AG04450 (cell line): ENCODE results near the gene ACSL1. TPM values are rescaled to one million over a fixed set of nuclear protein-coding genes. Genes with fewer than 3 reads are reported as not detected.

Experiments used
- CTCF ChIA-PET: fragments of 300-600, 350-600 bp; formaldehyde crosslinking; extraction: SDS; loops from one replicate; lab custom pipeline; 2022; ENCODE audit warnings: antibody characterized with exemption, inconsistent platforms; lab: Charles Lee
- POLR2A ChIA-PET: fragments of 350-600 bp; formaldehyde crosslinking; extraction: SDS; loops from one replicate; lab custom pipeline; 2021; ENCODE audit warnings: antibody characterized with exemption, inconsistent platforms; lab: Yijun Ruan, JAX
- DNase-seq: peaks from one replicate; pipeline ENCODE4 v3.0.0-alpha.2; 2011; ENCODE audit warnings: low read depth, low spot score
- H3K27ac ChIP-seq: one replicate; pipeline ENCODE4 v1.5.1; 2012; ENCODE audit warnings: low read depth, low read length, control low read depth
- H3K27me3 ChIP-seq: one replicate; pipeline ENCODE4 v1.6.0; 2012; ENCODE audit warnings: low read length; ENCODE audit not compliant: control insufficient read depth, insufficient read depth
- H3K4me3 ChIP-seq: 2 replicates; pipeline ENCODE4 v1.5.1; 2011; ENCODE audit warnings: mild to moderate bottlenecking, low read depth, low read length, control low read depth
- H3K9me3 ChIP-seq: 2 replicates; pipeline ENCODE4 v1.5.1; 2012; ENCODE audit warnings: low read length; ENCODE audit not compliant: control insufficient read depth, insufficient read depth
- polyA plus RNA-seq: library from polyadenylated mRNA; depleted of rRNA; stranded (reverse); fragments of >200 nt; gene quantifications from 2 replicates; pipeline ENCODE4 v1.2.3, GENCODE V29; 2011
- TF ChIP-seq, protein P1 (sequence below): IDR thresholded peaks from 2 replicates; pipeline ENCODE4 v1.5.1; 2011; ENCODE audit warnings: low read depth, low read length, control low read depth, inconsistent platforms

The ACSL1 gene
- polyA plus RNA-seq, 1 experiment, result 23.9 TPM

DNA sequence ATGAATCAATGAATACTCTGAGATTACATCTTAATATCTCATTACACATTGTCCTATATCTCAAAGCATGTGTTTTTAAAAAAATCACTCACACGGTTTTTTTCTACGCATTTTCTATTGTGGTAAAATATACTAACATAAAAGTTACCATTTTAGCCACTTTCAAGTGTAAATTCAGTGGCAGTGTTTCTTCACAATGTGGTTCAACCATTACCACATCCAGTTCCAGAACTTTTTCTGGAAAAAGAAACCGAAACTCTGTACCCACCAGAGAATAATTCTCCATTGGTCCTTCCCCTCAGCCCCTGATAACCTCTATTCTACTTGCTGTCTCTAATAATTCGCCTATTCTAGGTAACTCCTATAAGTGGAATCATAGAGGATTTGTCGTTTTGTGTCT is 35.3 kb upstream of the ACSL1 start:
- no peak overlapping the region for H3K4me3 ChIP-seq
- TF ChIP-seq, protein P1, sequence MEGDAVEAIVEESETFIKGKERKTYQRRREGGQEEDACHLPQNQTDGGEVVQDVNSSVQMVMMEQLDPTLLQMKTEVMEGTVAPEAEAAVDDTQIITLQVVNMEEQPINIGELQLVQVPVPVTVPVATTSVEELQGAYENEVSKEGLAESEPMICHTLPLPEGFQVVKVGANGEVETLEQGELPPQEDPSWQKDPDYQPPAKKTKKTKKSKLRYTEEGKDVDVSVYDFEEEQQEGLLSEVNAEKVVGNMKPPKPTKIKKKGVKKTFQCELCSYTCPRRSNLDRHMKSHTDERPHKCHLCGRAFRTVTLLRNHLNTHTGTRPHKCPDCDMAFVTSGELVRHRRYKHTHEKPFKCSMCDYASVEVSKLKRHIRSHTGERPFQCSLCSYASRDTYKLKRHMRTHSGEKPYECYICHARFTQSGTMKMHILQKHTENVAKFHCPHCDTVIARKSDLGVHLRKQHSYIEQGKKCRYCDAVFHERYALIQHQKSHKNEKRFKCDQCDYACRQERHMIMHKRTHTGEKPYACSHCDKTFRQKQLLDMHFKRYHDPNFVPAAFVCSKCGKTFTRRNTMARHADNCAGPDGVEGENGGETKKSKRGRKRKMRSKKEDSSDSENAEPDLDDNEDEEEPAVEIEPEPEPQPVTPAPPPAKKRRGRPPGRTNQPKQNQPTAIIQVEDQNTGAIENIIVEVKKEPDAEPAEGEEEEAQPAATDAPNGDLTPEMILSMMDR, result no peak
- CTCF ChIA-PET, result no interaction called here
- no peak for DNase-seq
- no peaks in the 10 kb centered on the region for H3K9me3 ChIP-seq
- POLR2A ChIA-PET, result no interaction called here
- H3K27ac ChIP-seq, result no peak overlapping the region
- H3K27me3 ChIP-seq, result peaks cover 2% of the 10 kb centered on the region

DNA sequence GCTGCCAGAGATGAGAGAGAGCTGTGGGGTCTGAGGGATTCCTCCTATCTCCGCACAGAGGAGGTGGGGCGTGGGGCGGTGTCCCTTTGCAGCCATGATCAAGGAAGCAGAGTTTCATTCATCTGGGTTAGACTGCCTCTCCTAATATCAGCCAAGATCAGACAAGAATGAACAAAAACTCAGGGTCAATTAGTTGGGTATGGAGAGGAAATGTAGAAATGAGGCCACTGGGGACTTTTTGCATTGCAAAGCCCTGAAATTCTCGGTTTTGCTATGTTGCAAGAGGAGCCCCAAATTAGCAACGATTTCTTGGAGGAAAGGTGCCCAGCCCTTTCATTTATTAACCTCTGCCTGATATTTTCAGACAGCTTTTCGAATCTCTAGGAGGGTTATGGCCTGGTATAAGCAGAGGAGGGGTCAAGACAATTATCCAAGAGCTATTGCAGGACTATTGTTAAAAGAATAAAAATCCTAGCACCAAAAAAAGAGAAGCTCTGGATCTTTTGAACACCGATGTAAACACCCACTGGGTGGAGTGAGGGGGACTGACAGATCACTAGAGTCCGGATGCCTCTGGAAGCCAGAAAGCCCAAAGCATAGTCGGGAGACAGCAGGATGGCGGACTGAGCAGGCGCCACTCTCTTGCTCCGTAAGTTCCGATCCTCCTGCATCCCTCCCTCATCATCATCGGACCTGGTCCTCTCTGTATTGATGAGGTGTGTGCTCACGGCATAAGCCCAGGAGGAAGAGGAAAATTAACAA is 34.4 kb upstream of the ACSL1 start:
- H3K27me3 ChIP-seq, result peaks cover 2% of the 10 kb centered on the region
- POLR2A ChIA-PET, result no interaction called here
- no peak overlapping the region for H3K27ac ChIP-seq
- H3K4me3 ChIP-seq, result no peak overlapping the region
- DNase-seq, result no peak
- TF ChIP-seq, protein P1, result no peak
- CTCF ChIA-PET, result no interaction called here
- no peaks in the 10 kb centered on the region for H3K9me3 ChIP-seq

DNA sequence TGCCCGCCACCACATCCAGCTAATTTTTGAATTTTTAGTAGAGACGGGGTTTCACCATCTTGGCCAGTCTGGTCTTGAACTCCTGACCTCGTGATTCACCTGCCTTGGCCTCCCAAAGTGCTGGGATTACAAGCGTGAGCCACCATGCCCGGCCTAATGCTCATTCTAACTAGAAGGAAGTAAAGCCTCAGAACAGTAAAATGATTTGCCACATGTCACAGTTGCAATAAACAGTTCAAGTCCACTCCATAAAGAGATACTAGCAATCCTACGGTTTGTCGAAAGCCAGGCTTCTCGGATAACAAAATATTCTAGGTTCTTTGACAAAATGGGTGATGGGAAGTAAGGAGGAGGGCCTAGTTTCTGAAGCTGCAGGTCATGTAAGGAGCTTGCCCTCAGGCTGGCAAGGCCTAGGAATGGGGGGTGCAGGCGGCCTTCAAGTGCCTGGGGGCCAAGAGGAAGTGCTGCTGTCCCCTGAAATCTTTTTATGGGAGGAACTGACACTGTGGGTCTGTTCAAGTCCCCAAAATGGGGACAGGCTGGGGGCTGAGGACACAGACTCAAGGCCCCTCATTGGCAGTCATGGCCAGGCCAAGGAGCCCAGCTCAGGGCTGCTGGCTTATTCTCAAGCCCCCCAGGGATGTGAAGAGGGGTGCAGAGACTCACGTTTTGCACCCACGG is 31.8 kb upstream of the ACSL1 start:
- POLR2A ChIA-PET, result no interaction called here
- CTCF ChIA-PET, result no interaction called here
- no peaks in the 10 kb centered on the region for H3K9me3 ChIP-seq
- no peak overlapping the region for H3K4me3 ChIP-seq
- no peak overlapping the region for H3K27ac ChIP-seq
- no peak for DNase-seq
- peaks cover 2% of the 10 kb centered on the region for H3K27me3 ChIP-seq
- TF ChIP-seq, protein P1, result no peak

DNA sequence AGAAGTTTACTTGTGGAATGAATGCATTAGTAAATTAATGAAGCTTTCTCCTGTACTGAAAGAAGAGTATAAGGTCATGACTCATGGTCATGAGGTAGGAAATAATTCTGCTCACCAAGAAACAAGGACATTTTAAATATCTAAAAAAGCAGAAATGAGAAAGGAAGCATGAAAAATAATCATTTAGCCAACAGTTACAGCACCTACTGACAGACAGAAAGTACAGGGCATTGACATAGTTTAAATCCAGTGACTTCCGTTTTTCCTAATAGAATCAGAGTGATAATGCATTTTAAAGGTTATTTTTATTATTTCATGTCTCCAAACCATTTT is 30.5 kb upstream of the ACSL1 start:
- Histone ChIP-seq H3K27me3 (peaks cover 2% of the 10 kb centered on the region), H3K9me3 (no peaks in the 10 kb centered on the region), H3K27ac (no peak overlapping the region), H3K4me3 (no peak overlapping the region)
- TF ChIP-seq, protein P1, result no peak
- CTCF ChIA-PET, result no interaction called here
- POLR2A ChIA-PET, result no interaction called here
- no peak for DNase-seq

DNA sequence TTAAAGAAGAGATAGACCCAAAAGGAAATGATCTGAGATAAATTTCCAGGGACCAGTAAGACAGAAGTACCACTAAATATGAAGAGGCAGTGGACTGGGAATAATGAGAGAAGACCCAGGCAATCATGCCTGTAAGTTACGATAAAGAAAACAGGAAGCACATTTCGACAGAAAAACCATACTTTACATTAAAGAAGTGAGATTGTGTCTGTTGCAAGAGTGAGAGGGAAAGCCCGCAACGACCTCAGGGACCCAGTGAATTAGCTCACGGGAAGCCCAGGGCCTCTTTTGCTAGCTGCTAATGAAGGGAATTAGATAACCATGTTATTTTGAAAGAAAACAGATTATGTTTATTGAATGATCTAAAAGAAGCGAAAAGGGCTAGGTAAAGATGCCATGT is 28.9 kb upstream of the ACSL1 start:
- H3K9me3 ChIP-seq, result no peaks in the 10 kb centered on the region
- H3K27me3 ChIP-seq, result peaks cover 3% of the 10 kb centered on the region
- TF ChIP-seq, protein P1, result no peak
- DNase-seq, result no peak
- H3K4me3 ChIP-seq, result no peak overlapping the region
- no peak overlapping the region for H3K27ac ChIP-seq
- ChIA-PET CTCF (no interaction called here), POLR2A (interaction anchor here (0.6 kb wide), 1 partner anchor 9 kb away, joined by 3 read pairs; no protein-coding TSS in a partner anchor)
